HepG2 (cell line): ENCODE data around the gene RAB3D. TPM values are rescaled to one million over a fixed set of nuclear protein-coding genes. Genes with fewer than 3 reads are reported as not detected.

Source experiments
- EEA1 ChIP-seq: sonication (generic); formaldehyde crosslinking; IDR thresholded peaks from 2 replicates; pipeline ENCODE4 v1.5.1; 2020; ENCODE audit warnings: mild to moderate bottlenecking, missing genetic modification reagents, borderline replicate concordance
- ELF3 ChIP-seq: IDR thresholded peaks from 2 replicates; pipeline ENCODE4 v1.6.1; 2016; ENCODE audit warnings: missing genetic modification reagents, missing compliant biosample characterization
- HNF4G ChIP-seq, 2 experiments: sonication (generic) in 1 of 2; formaldehyde crosslinking in 1 of 2; IDR thresholded peaks; 2 replicates each; pipeline versions ENCODE4 v1.4.0 to v1.6.1; 2011 to 2020; ENCODE audit warnings: borderline replicate concordance in 2 of 2, low read depth in 2 of 2, mild to moderate bottlenecking in 2 of 2, low read length in 1 of 2, missing genetic modification reagents in 1 of 2, moderate library complexity in 1 of 2
- RNF2 ChIP-seq: fragments of 450-650 bp; conservative IDR thresholded peaks from 2 replicates; pipeline ENCODE4 v1.6.1; 2016; ENCODE audit warnings: low read depth
- TOPORS ChIP-seq: sonication (generic); formaldehyde crosslinking; IDR thresholded peaks from 2 replicates; pipeline ENCODE4 v1.8.0; 2023; ENCODE audit warnings: mild to moderate bottlenecking, missing genetic modification reagents
- ZNF10 ChIP-seq: sonication (generic); formaldehyde crosslinking; IDR thresholded peaks from 2 replicates; pipeline ENCODE4 v1.4.0; 2020; ENCODE audit warnings: mild to moderate bottlenecking, low read depth, missing genetic modification reagents, borderline replicate concordance
- ZNF337 ChIP-seq: sonication (generic); formaldehyde crosslinking; IDR thresholded peaks from 2 replicates; pipeline ENCODE4 v1.5.1; 2020; ENCODE audit warnings: missing genetic modification reagents, low read depth, mild to moderate bottlenecking, borderline replicate concordance
- ZNF382 ChIP-seq: sonication (generic); formaldehyde crosslinking; IDR thresholded peaks from 2 replicates; pipeline ENCODE4 v1.5.0; 2020; ENCODE audit warnings: missing genetic modification reagents, mild to moderate bottlenecking, borderline replicate concordance
- ZNF496 ChIP-seq: sonication (generic); formaldehyde crosslinking; IDR thresholded peaks from 2 replicates; pipeline ENCODE4 v1.8.1; 2023; ENCODE audit warnings: mild to moderate bottlenecking, moderate library complexity, missing genetic modification reagents; ENCODE audit not compliant: insufficient replicate concordance
- ZNF510 ChIP-seq: sonication (generic); formaldehyde crosslinking; IDR thresholded peaks from 2 replicates; pipeline ENCODE4 v1.4.0; 2020; ENCODE audit warnings: low read depth, mild to moderate bottlenecking, missing genetic modification reagents
- ZNF672 ChIP-seq: sonication (generic); formaldehyde crosslinking; IDR thresholded peaks from 2 replicates; pipeline ENCODE4 v1.8.1; 2022; ENCODE audit warnings: missing genetic modification reagents
- ZNF674 ChIP-seq: sonication (generic); formaldehyde crosslinking; IDR thresholded peaks from 2 replicates; pipeline ENCODE4 v1.5.0; 2020; ENCODE audit warnings: low read depth, mild to moderate bottlenecking, missing genetic modification reagents
- ZNF790 ChIP-seq: sonication (generic); formaldehyde crosslinking; IDR thresholded peaks from 2 replicates; pipeline ENCODE4 v1.8.0; 2022; ENCODE audit warnings: missing genetic modification reagents, mild to moderate bottlenecking, borderline replicate concordance
- ZSCAN12 ChIP-seq: sonication (generic); formaldehyde crosslinking; IDR thresholded peaks from 2 replicates; pipeline ENCODE4 v1.9.0; 2021; ENCODE audit warnings: mild to moderate bottlenecking, missing genetic modification reagents
- polyA plus RNA-seq, 8 experiments: library from polyadenylated mRNA; depleted of rRNA in 3 of 8; stranded (reverse) in 7 of 8; unstranded in 1 of 8; fragments of >200 nt; fragmentation: Illumina TruSeq in 4 of 8; extraction: Trizol in 4 of 8; gene quantifications; 2 replicates each; pipeline versions ENCODE4 v1.2.1 to v1.2.3, GENCODE V29; 2011 to 2016; ENCODE audit warnings: low read depth in 4 of 8, missing spikeins in 1 of 8, mixed read lengths in 1 of 8; ENCODE audit not compliant: insufficient read depth in 1 of 8
- total RNA-seq, 5 experiments: library from RNA; depleted of rRNA; stranded (reverse); fragments of >200 nt; fragmentation: Illumina TruSeq; extraction: Trizol; gene quantifications; 2 replicates each; pipeline ENCODE4 v1.2.3, GENCODE V29; 2016; ENCODE audit warnings: low read depth in 1 of 5
- TF ChIP-seq, protein P1 (sequence below): IDR thresholded peaks from 2 replicates; pipeline ENCODE4 v1.6.1; 2016; ENCODE audit warnings: missing compliant biosample characterization, missing genetic modification reagents, borderline replicate concordance
- TF ChIP-seq, protein P2 (sequence below): sonication (generic); formaldehyde crosslinking; IDR thresholded peaks from 2 replicates; pipeline ENCODE4 v1.4.0; 2020; ENCODE audit warnings: mild to moderate bottlenecking, missing genetic modification reagents
- TF ChIP-seq, protein P3 (sequence below): IDR thresholded peaks from 2 replicates; pipeline ENCODE4 v1.6.1; 2018; ENCODE audit warnings: missing genetic modification reagents, mild to moderate bottlenecking, missing compliant biosample characterization
- TF ChIP-seq, protein P4 (sequence below): sonication (generic); formaldehyde crosslinking; IDR thresholded peaks from 2 replicates; pipeline ENCODE4 v1.4.0; 2020; ENCODE audit warnings: mild to moderate bottlenecking, missing genetic modification reagents

Gene RAB3D
- total and polyA plus RNA-seq, 2 of the 13 experiments (the other 11 are each of a cell fraction or from before 2014, with no cell fraction given) = 2.0 to 16.1 TPM

DNA sequence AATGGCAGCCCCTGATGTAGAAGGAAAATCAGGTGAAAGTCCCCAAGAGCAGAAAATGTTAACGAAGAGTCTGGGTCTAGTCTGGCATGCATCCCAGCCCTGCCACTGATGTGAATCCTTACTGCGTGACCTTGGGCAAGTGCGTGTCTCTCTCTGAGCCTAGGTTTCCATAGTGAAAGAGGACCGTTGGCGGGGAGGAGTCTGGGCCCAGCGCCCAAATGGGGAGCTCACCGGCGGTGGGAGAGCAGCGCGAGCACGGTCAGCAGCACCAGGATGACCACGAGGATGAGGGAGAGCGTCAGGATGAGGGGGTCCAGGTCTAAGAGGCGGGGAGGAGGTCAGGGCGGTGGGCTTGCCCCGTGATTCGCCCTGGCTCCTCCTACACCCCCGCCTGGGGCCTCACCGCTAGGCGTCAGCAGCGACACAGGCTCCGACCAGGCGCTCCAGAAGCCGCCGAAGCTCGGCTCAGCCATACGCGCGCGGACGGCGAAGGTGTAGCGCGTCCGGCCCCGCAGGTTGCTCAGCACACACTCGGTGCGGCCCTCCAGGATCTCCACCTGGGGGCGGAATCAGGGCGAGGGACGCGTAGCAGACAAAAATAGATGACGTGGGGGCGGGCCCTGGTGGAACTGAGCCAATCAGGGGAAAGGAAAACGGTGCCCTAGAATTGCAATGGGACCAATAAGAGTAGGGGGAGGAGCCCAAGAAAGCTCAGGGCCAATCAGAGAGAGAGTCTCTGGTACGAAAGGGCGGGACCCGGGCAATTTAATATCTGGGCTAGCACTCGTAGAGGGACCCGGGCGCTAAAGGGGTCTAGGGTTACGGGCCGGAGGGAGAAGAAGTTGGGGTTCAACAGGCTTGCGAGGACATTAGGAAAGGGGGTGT lies 41.4 kb upstream of the RAB3D start (continued):
- TF ChIP-seq, protein P1, sequence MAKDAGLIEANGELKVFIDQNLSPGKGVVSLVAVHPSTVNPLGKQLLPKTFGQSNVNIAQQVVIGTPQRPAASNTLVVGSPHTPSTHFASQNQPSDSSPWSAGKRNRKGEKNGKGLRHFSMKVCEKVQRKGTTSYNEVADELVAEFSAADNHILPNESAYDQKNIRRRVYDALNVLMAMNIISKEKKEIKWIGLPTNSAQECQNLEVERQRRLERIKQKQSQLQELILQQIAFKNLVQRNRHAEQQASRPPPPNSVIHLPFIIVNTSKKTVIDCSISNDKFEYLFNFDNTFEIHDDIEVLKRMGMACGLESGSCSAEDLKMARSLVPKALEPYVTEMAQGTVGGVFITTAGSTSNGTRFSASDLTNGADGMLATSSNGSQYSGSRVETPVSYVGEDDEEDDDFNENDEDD (CRISPR knock-in tag) = peak; percentile 92
- TF ChIP-seq ZNF672 (CRISPR knock-in tag) (no peak), ZNF382 (no peak), EEA1 (CRISPR knock-in tag) (peak; percentile 28; the same call in 1 of the 2 replicates), RNF2 (no peak; the same call in 1 of the 2 replicates), ELF3 (CRISPR knock-in tag) (peak; percentile 64), ZNF10 (CRISPR knock-in tag) (no peak), ZNF510 (CRISPR knock-in tag) (no peak), ZNF496 (CRISPR knock-in tag) (no peak), ZNF337 (peak; percentile 72; the same call in 1 of the 2 replicates), HNF4G (IDR thresholded peaks at IDR 0.05; ENCODE audit: borderline replicate concordance, low read depth, low read length) (no peak), HNF4G (CRISPR knock-in tag; IDR thresholded peaks at IDR 0.05; ENCODE audit: borderline replicate concordance, low read depth) (peak; percentile 25; the same call in 1 of the 2 replicates), ZSCAN12 (CRISPR knock-in tag) (no peak), ZNF790 (no peak), TOPORS (CRISPR knock-in tag) (peak; percentile 68), ZNF674 (CRISPR knock-in tag) (no peak)
- TF ChIP-seq, protein P2, sequence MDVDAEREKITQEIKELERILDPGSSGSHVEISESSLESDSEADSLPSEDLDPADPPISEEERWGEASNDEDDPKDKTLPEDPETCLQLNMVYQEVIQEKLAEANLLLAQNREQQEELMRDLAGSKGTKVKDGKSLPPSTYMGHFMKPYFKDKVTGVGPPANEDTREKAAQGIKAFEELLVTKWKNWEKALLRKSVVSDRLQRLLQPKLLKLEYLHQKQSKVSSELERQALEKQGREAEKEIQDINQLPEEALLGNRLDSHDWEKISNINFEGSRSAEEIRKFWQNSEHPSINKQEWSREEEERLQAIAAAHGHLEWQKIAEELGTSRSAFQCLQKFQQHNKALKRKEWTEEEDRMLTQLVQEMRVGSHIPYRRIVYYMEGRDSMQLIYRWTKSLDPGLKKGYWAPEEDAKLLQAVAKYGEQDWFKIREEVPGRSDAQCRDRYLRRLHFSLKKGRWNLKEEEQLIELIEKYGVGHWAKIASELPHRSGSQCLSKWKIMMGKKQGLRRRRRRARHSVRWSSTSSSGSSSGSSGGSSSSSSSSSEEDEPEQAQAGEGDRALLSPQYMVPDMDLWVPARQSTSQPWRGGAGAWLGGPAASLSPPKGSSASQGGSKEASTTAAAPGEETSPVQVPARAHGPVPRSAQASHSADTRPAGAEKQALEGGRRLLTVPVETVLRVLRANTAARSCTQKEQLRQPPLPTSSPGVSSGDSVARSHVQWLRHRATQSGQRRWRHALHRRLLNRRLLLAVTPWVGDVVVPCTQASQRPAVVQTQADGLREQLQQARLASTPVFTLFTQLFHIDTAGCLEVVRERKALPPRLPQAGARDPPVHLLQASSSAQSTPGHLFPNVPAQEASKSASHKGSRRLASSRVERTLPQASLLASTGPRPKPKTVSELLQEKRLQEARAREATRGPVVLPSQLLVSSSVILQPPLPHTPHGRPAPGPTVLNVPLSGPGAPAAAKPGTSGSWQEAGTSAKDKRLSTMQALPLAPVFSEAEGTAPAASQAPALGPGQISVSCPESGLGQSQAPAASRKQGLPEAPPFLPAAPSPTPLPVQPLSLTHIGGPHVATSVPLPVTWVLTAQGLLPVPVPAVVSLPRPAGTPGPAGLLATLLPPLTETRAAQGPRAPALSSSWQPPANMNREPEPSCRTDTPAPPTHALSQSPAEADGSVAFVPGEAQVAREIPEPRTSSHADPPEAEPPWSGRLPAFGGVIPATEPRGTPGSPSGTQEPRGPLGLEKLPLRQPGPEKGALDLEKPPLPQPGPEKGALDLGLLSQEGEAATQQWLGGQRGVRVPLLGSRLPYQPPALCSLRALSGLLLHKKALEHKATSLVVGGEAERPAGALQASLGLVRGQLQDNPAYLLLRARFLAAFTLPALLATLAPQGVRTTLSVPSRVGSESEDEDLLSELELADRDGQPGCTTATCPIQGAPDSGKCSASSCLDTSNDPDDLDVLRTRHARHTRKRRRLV = no peak
- TF ChIP-seq, protein P3, sequence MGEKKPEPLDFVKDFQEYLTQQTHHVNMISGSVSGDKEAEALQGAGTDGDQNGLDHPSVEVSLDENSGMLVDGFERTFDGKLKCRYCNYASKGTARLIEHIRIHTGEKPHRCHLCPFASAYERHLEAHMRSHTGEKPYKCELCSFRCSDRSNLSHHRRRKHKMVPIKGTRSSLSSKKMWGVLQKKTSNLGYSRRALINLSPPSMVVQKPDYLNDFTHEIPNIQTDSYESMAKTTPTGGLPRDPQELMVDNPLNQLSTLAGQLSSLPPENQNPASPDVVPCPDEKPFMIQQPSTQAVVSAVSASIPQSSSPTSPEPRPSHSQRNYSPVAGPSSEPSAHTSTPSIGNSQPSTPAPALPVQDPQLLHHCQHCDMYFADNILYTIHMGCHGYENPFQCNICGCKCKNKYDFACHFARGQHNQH (CRISPR knock-in tag) = peak; percentile 52; the same call in 1 of the 2 replicates
- TF ChIP-seq, protein P4, sequence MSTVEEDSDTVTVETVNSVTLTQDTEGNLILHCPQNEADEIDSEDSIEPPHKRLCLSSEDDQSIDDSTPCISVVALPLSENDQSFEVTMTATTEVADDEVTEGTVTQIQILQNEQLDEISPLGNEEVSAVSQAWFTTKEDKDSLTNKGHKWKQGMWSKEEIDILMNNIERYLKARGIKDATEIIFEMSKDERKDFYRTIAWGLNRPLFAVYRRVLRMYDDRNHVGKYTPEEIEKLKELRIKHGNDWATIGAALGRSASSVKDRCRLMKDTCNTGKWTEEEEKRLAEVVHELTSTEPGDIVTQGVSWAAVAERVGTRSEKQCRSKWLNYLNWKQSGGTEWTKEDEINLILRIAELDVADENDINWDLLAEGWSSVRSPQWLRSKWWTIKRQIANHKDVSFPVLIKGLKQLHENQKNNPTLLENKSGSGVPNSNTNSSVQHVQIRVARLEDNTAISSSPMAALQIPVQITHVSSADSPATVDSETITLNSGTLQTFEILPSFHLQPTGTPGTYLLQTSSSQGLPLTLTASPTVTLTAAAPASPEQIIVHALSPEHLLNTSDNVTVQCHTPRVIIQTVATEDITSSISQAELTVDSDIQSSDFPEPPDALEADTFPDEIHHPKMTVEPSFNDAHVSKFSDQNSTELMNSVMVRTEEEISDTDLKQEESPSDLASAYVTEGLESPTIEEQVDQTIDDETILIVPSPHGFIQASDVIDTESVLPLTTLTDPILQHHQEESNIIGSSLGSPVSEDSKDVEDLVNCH (CRISPR knock-in tag) = no peak
